Endodermal cell (in vitro differentiated cells): ENCODE measurements around the gene HOXA11. TPM values are rescaled to one million over a fixed set of nuclear protein-coding genes. Genes with fewer than 3 reads are reported as not detected.
A peak's percentile ranks its signal among the peaks of the same experiment; 100 is the strongest.

Experiments used
- DNase-seq: peaks from one replicate; pipeline ENCODE4 v3.0.0-alpha.2; 2017
- H3K27ac ChIP-seq: 2 replicates; pipeline ENCODE4 v1.5.1; 2013; ENCODE audit warnings: mild to moderate bottlenecking, low read depth, low read length, moderate library complexity
- H3K27me3 ChIP-seq: 2 replicates; pipeline ENCODE4 v1.6.1; 2013; ENCODE audit warnings: mild to moderate bottlenecking, low read length, moderate library complexity; ENCODE audit not compliant: insufficient read depth, control insufficient read depth, poor library complexity, severe bottlenecking
- H3K36me3 ChIP-seq: 2 replicates; pipeline ENCODE4 v1.7.0; 2013; ENCODE audit warnings: mild to moderate bottlenecking, low read length, moderate library complexity; ENCODE audit not compliant: control insufficient read depth, insufficient read depth
- H3K4me1 ChIP-seq: one replicate; pipeline ENCODE4 v1.7.0; 2013; ENCODE audit warnings: low read length; ENCODE audit not compliant: control insufficient read depth, insufficient read depth
- H3K4me3 ChIP-seq: 2 replicates; pipeline ENCODE4 v1.5.1; 2013; ENCODE audit warnings: mild to moderate bottlenecking, low read length, moderate library complexity
- H3K9ac ChIP-seq: 2 replicates; pipeline ENCODE4 v1.6.1; 2013; ENCODE audit warnings: mild to moderate bottlenecking, low read length, moderate library complexity; ENCODE audit not compliant: poor library complexity, severe bottlenecking; ENCODE audit errors: extremely low read depth
- H3K9me3 ChIP-seq: 2 replicates; pipeline ENCODE4 v1.6.1; 2013; ENCODE audit warnings: mild to moderate bottlenecking, low read length, moderate library complexity; ENCODE audit not compliant: control insufficient read depth
- H3K27ac Mint-ChIP-seq: 2 replicates; pipeline ENCODE4 v1.8.0; 2020; ENCODE audit warnings: mixed read lengths
- H3K27me3 Mint-ChIP-seq: 2 replicates; pipeline ENCODE4 v1.8.0; 2021; ENCODE audit warnings: mild to moderate bottlenecking, mixed read lengths; ENCODE audit not compliant: insufficient read depth
- H3K36me3 Mint-ChIP-seq: 2 replicates; pipeline ENCODE4 v1.8.0; 2020; ENCODE audit warnings: low read depth, mixed read lengths
- H3K4me1 Mint-ChIP-seq: 2 replicates; pipeline ENCODE4 v1.8.0; 2020; ENCODE audit warnings: mixed read lengths
- H3K4me3 Mint-ChIP-seq: 2 replicates; pipeline ENCODE4 v1.8.0; 2020; ENCODE audit warnings: mild to moderate bottlenecking, moderate library complexity, mixed read lengths
- H3K9me3 Mint-ChIP-seq: 2 replicates; pipeline ENCODE4 v1.8.0; 2020; ENCODE audit warnings: mild to moderate bottlenecking, mixed read lengths
- WGBS, 2 experiments: methylation state at CpG; one replicate each; pipeline versions ENCODE4 v1.1.5 to v1.1.7; 2013; ENCODE audit warnings: missing lambda C conversion rate in 2 of 2, mixed read lengths in 1 of 2; ENCODE audit not compliant: insufficient coverage in 1 of 2, insufficient read length in 1 of 2; 5-methylcytosine and 5-hydroxymethylcytosine counted together
- total RNA-seq, 2 donors: library from RNA; stranded (reverse); fragmentation: NEBNext Ultra II Directional in 1 of 2; extraction: Animal tissue kit (Norgen Biotek cat#: 25700) in 1 of 2; gene quantifications; 2 replicates in 1 of 2; 3 replicates in 1 of 2; pipeline ENCODE4 v1.2.1, GENCODE V29; 2021
- TF ChIP-seq, protein P1 (sequence below): fragments of 200-600 bp; sonication (generic); conservative IDR thresholded peaks from 2 replicates; pipeline ENCODE4 v1.5.0; 2021; ENCODE audit warnings: antibody characterized with exemption, mild to moderate bottlenecking

The HOXA11 gene
- total RNA-seq, 2 donors from 2014 or later: not detected

DNA sequence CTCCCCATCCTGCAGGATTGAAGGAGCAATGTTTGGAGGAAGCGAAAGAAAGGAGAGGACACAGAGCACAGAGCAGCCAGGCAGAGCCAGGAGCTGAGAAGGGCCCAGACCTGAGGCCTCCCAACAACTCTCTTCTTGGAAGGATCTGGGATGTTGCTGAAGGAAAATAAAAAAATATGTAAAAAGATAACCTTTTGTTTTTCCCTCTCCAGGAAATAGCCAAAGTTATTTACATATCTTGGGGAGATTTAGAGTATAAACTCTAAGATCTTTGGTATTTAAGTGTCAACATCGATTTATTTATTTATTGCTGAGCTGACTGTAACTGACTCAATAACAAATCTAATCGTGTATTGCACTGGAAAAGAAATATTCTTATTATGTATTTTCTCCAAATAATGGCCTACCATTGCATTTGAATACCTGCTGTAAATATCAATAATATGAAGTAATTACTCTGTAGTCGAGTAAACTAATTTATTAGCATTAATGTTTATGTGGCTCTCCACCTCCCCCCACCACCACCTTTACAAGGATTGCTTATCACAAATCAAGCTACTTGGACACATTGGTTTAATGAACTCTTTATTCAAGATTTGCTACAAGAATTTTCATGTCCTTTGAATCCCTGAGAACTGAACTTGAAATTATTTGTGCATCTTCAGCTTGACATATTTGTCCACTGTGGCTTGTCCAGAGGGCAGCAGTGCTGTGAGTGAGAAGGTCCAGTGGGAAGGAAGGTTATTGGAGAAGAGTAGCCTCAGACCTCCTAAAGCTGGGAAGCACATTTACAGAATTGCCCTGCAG lies 1.8 kb upstream of the HOXA11 start:
- Mint-ChIP-seq H3K4me1 (peaks cover 17% of the 10 kb centered on the region), H3K9me3 (no peaks in the 10 kb centered on the region), H3K27me3 (peaks cover 100% of the 10 kb centered on the region), H3K27ac (no peak overlapping the region), H3K36me3 (no peaks in the 10 kb centered on the region), H3K4me3 (no peak overlapping the region)
- DNase-seq: peak; percentile 29
- TF ChIP-seq, protein P1, sequence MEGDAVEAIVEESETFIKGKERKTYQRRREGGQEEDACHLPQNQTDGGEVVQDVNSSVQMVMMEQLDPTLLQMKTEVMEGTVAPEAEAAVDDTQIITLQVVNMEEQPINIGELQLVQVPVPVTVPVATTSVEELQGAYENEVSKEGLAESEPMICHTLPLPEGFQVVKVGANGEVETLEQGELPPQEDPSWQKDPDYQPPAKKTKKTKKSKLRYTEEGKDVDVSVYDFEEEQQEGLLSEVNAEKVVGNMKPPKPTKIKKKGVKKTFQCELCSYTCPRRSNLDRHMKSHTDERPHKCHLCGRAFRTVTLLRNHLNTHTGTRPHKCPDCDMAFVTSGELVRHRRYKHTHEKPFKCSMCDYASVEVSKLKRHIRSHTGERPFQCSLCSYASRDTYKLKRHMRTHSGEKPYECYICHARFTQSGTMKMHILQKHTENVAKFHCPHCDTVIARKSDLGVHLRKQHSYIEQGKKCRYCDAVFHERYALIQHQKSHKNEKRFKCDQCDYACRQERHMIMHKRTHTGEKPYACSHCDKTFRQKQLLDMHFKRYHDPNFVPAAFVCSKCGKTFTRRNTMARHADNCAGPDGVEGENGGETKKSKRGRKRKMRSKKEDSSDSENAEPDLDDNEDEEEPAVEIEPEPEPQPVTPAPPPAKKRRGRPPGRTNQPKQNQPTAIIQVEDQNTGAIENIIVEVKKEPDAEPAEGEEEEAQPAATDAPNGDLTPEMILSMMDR: no peak
- H3K36me3 ChIP-seq: no peaks in the 10 kb centered on the region
- H3K4me1 ChIP-seq: peaks cover 9% of the 10 kb centered on the region
- H3K9me3 ChIP-seq: no peaks in the 10 kb centered on the region
- 17 to 40% methylated on average over 1 to 3 of the region's 4 CpGs for WGBS, 2 experiments
- H3K27me3 ChIP-seq: peaks cover 100% of the 10 kb centered on the region
- no peak overlapping the region for H3K9ac ChIP-seq
- no peak overlapping the region for H3K27ac ChIP-seq
- H3K4me3 ChIP-seq: no peak overlapping the region

DNA sequence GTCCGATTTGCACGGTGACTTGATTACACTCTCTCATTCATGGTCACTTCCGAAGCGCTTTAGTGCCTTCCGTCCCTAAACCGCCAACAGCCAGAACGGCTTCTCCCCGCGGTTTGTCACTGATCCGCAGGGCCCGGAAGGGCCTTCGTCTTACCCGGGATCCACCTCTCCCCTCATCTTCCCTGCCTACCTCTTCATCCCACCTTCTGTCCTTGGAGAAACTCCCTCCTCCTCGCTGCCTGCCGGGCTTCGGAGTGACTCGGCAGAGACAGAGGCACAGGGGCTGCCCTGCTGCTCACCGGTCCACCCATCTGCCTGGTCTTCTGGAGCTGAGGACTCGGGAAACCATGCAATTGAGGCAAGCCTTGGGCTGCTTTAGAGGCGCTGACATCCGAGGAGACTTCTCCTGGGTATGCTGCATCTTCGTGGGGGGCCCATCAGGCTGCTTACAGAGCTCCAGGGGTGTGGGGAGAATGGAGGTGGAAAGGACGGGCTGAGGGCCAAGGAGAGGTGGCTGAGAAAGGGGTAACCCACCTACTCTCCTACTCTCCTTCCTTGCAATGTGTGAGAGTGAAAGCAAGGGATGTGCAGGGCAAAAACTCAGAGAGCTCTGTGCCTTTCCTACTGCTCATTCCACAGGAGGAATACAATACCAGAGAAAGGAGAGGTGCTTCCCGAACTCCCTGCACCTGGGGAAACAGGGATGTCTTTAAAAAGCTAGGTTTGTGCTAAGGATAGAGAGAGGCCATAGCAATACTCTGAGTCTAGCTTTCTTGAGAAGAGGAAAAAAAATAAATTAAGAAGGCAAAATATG lies 1.0 kb upstream of the HOXA11 start:
- Mint-ChIP-seq H3K4me1 (peaks cover 17% of the 10 kb centered on the region), H3K36me3 (no peaks in the 10 kb centered on the region), H3K27ac (no peak overlapping the region), H3K27me3 (peaks cover 100% of the 10 kb centered on the region), H3K9me3 (no peaks in the 10 kb centered on the region), H3K4me3 (peak overlapping the region; percentile 7)
- Histone ChIP-seq H3K9me3 (no peaks in the 10 kb centered on the region), H3K36me3 (no peaks in the 10 kb centered on the region), H3K9ac (no peak overlapping the region), H3K4me1 (peaks cover 9% of the 10 kb centered on the region), H3K4me3 (no peak overlapping the region), H3K27ac (no peak overlapping the region), H3K27me3 (peaks cover 100% of the 10 kb centered on the region)
- TF ChIP-seq, protein P1: no peak
- WGBS, 2 experiments: 0 to 6% methylated on average over 5 to 23 of the region's 24 CpGs
- DNase-seq: peak; percentile 71

DNA sequence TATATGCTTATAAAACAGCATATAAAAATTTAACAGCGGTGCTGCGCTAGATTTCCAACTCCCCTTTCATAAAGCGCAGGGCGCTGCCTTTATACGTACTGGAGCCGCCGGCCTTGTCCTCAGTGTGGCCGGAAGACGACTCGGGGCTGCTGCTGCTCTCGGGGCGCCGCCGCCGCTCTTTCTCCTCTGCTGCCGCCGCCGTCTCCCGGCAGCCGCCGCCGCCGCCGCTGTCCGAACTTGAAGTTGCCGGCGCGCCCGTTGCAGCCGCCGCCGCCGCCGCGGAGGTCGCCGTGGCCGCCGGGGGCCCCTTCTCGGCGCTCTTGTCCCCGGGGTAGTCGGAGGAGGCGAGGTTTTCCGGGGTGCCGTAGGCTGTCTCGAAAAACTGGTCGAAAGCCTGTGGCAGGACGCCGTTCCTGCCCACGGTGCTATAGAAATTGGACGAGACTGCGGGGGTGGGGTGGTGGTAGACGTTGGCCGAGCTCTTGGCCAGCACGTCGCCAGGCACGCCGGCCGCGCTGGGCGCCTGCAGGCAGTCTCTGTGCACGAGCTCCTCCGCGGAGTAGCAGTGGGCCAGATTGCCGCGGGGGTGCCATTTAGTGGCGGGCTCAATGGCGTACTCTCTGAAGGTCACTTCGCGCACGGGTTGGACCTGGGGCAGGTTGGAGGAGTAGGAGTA lies 557 bp downstream of the HOXA11 start:
- no peaks in the 10 kb centered on the region for H3K9me3 ChIP-seq
- H3K4me1 ChIP-seq: peaks cover 12% of the 10 kb centered on the region
- Mint-ChIP-seq H3K4me3 (peak overlapping the region; percentile 46), H3K27me3 (peaks cover 100% of the 10 kb centered on the region), H3K9me3 (peaks cover 3% of the 10 kb centered on the region), H3K36me3 (no peaks in the 10 kb centered on the region), H3K4me1 (peaks cover 23% of the 10 kb centered on the region), H3K27ac (no peak overlapping the region)
- 2 to 4% methylated on average over 33 to 72 of the region's 72 CpGs for WGBS, 2 experiments
- no peak overlapping the region for H3K27ac ChIP-seq
- TF ChIP-seq, protein P1: no peak
- no peak overlapping the region for H3K9ac ChIP-seq
- peak overlapping the region; percentile 77 for H3K4me3 ChIP-seq
- DNase-seq: peak; percentile 74
- no peaks in the 10 kb centered on the region for H3K36me3 ChIP-seq
- peaks cover 100% of the 10 kb centered on the region for H3K27me3 ChIP-seq
